CD4-positive, alpha-beta T cell treated with Interleukin-17A for 1 hour (primary cell): ENCODE results near the gene NHEJ1.

Source experiments
- DNase-seq: peaks from one replicate; pipeline ENCODE4 v3.0.0-alpha.2; 2020

The NHEJ1 gene

DNA sequence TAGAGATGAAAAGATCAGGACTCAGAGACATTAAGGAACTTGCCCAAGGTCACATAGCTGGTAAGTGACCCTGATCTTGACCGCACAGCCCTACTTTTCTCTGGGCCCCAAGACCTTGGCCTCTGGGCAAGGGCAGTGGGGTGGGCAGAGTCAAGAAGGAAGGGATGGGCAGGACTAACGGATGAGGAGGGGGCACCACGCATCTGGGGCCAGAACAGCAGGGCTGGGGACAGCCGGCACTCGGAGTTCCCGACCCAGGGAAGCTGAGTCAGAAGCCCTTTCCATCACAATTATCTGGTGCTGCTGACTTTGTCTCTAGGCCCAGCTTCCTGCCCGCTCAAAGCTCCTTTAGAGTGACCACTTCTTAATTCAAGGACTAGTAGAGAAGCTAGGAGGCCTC lies 133.7 kb downstream of the NHEJ1 start:
- no peak for DNase-seq

DNA sequence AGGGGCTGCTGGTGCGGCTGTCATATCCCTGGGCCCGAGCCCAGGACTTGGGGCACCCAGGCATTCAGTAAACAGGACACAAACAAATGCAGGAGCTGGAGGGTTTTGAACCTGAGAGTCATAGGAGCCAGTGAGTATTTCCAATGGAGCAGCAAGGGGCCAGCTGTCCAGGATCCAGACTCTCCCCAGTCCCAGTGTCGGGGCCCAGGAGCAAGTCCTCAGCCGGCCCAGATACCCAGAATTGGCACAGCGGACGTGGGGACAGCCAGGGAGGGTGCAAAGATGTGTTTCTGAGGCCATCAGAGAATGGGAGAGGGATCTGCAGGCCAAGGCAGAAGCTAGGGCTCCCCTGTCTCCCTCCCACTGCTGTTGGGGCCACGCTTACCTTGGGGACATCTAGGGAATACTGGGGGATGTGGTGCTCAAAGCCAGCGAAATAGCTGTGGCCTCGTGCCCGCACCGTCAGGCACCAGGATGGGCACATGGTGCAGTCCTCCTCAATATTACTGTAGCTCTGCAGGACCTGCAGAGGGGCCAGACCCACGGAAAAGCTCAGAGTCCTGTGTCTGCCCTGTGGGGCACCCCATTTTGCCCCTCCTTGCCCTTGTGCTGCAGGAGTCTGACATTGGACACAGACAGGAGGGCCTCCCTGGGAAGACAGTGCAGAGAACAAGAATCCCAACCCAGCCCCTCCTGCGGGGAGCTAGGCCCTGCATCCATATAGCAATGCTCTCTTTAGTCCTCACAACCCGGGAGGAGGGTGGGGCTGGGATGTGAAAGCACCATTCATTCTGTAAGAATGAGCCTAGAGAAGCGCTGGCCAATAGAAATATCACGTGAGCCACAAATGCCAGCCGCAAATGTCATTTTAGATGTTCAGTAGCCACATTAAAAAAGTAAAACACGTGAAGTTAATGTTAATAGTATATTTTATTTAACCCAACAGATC lies 134.7 kb downstream of the NHEJ1 start:
- DNase-seq = no peak
